H9 (cell line): Measurements from ENCODE around the gene AP3S2. TPM values are rescaled to one million over a fixed set of nuclear protein-coding genes. Genes with fewer than 3 reads are reported as not detected.
"Not testable (repeated sequence)": the region's sequence is repeated elsewhere in the genome, so short reads cannot be mapped to it uniquely, and the experiment has no call there.

Experiments used
- DNase-seq: peaks from one replicate; pipeline ENCODE4 v3.0.0-alpha.2; 2017
- H2AFZ ChIP-seq: one replicate; pipeline ENCODE4 v1.6.1; 2013; ENCODE audit warnings: mild to moderate bottlenecking, low read length, control low read depth, moderate library complexity
- H2AK5ac ChIP-seq: 2 replicates; pipeline ENCODE4 v1.6.1; 2013; ENCODE audit warnings: low read length, control low read depth, mixed read lengths; ENCODE audit not compliant: insufficient read length
- H2BK120ac ChIP-seq: one replicate; pipeline ENCODE4 v1.6.1; 2013; ENCODE audit warnings: low read depth, mild to moderate bottlenecking, low read length, control low read depth, inconsistent platforms; ENCODE audit not compliant: poor library complexity, severe bottlenecking
- H2BK12ac ChIP-seq: 2 replicates; pipeline ENCODE4 v1.6.1; 2013; ENCODE audit warnings: low read length, control low read depth, mixed read lengths, low read depth; ENCODE audit not compliant: insufficient read length
- H2BK15ac ChIP-seq: 2 replicates; pipeline ENCODE4 v1.6.1; 2013; ENCODE audit warnings: low read depth, low read length, control low read depth
- H2BK20ac ChIP-seq: one replicate; pipeline ENCODE4 v1.6.1; 2013; ENCODE audit warnings: low read depth, mild to moderate bottlenecking, low read length, control low read depth, inconsistent platforms; ENCODE audit not compliant: poor library complexity, severe bottlenecking
- H2BK5ac ChIP-seq: 2 replicates; pipeline ENCODE4 v1.6.1; 2013; ENCODE audit warnings: low read length, control low read depth, mixed read lengths; ENCODE audit not compliant: insufficient read length
- H3K14ac ChIP-seq: 2 replicates; pipeline ENCODE4 v1.6.1; 2013; ENCODE audit warnings: low read length, control low read depth; ENCODE audit not compliant: insufficient read depth
- H3K18ac ChIP-seq: 2 replicates; pipeline ENCODE4 v1.6.1; 2013; ENCODE audit warnings: low read depth, mild to moderate bottlenecking, mixed read lengths, low read length, control low read depth; ENCODE audit not compliant: insufficient read length
- H3K23ac ChIP-seq: 2 replicates; pipeline ENCODE4 v1.6.1; 2013; ENCODE audit warnings: low read length, control low read depth, mixed read lengths, low read depth; ENCODE audit not compliant: insufficient read length
- H3K23me2 ChIP-seq: 2 replicates; pipeline ENCODE4 v1.6.1; 2013; ENCODE audit warnings: low read depth, mild to moderate bottlenecking, mixed read lengths, low read length, control low read depth; ENCODE audit not compliant: insufficient read length, poor library complexity, severe bottlenecking
- H3K27ac ChIP-seq: 2 replicates; pipeline ENCODE4 v1.5.1; 2013; ENCODE audit warnings: low read length, control low read depth, mixed read lengths, low read depth; ENCODE audit not compliant: insufficient read length
- H3K27me3 ChIP-seq: 2 replicates; pipeline ENCODE4 v1.6.1; 2013; ENCODE audit warnings: low read length, control low read depth, inconsistent platforms; ENCODE audit not compliant: insufficient read depth
- H3K4ac ChIP-seq: 2 replicates; pipeline ENCODE4 v1.6.1; 2013; ENCODE audit warnings: low read depth, mild to moderate bottlenecking, control low read depth, inconsistent platforms, low read length, moderate library complexity
- H3K4me1 ChIP-seq: 2 replicates; pipeline ENCODE4 v1.6.1; 2013; ENCODE audit warnings: low read length, control low read depth, inconsistent platforms; ENCODE audit not compliant: insufficient read depth
- H3K4me2 ChIP-seq: 2 replicates; pipeline ENCODE4 v1.6.1; 2013; ENCODE audit warnings: low read length, control low read depth, mixed read lengths; ENCODE audit not compliant: insufficient read length, insufficient read depth
- H3K56ac ChIP-seq: 2 replicates; pipeline ENCODE4 v1.6.1; 2013; ENCODE audit warnings: low read depth, mild to moderate bottlenecking, mixed read lengths, low read length, control low read depth; ENCODE audit not compliant: insufficient read length
- H3K79me1 ChIP-seq: 2 replicates; pipeline ENCODE4 v1.6.1; 2013; ENCODE audit warnings: low read depth, mild to moderate bottlenecking, moderate library complexity, low read length, control low read depth, inconsistent platforms; ENCODE audit not compliant: insufficient read depth, poor library complexity, severe bottlenecking
- H3K79me2 ChIP-seq: 2 replicates; pipeline ENCODE4 v1.6.1; 2013; ENCODE audit warnings: low read length, control low read depth, inconsistent platforms; ENCODE audit not compliant: insufficient read depth
- H3K9ac ChIP-seq: 2 replicates; pipeline ENCODE4 v1.6.1; 2013; ENCODE audit warnings: low read length, control low read depth, mixed read lengths; ENCODE audit not compliant: insufficient read length; ENCODE audit errors: extremely low read depth
- H3K9me3 ChIP-seq: one replicate; pipeline ENCODE4 v1.6.1; 2013; ENCODE audit warnings: low read depth, low read length, inconsistent platforms; ENCODE audit not compliant: control insufficient read depth
- H3T11ph ChIP-seq: one replicate; pipeline ENCODE4 v1.6.1; 2013; ENCODE audit warnings: mild to moderate bottlenecking, low read length, control low read depth, inconsistent platforms
- H4K20me1 ChIP-seq: one replicate; pipeline ENCODE4 v1.6.1; 2013; ENCODE audit not compliant: control insufficient read depth, insufficient read length, insufficient read depth
- H4K5ac ChIP-seq: 2 replicates; pipeline ENCODE4 v1.6.1; 2013; ENCODE audit warnings: low read depth, mild to moderate bottlenecking, mixed read lengths, low read length, control low read depth; ENCODE audit not compliant: insufficient read length
- H4K8ac ChIP-seq: replicated peaks from 2 replicates; pipeline ENCODE4 v1.6.1; 2013; ENCODE audit warnings: low read length, control low read depth, mixed read lengths, low read depth; ENCODE audit not compliant: insufficient read length
- H4K91ac ChIP-seq: 2 replicates; pipeline ENCODE4 v1.6.1; 2013; ENCODE audit warnings: low read depth, mild to moderate bottlenecking, moderate library complexity, mixed read lengths, low read length, control low read depth; ENCODE audit not compliant: insufficient read length
- H3K27ac Mint-ChIP-seq, 3 experiments: 2 replicates in 2 of 3; 3 replicates in 1 of 3; pipeline ENCODE4 v1.8.0; 2020 to 2021; ENCODE audit warnings: mixed read lengths in 3 of 3, mild to moderate bottlenecking in 1 of 3, moderate library complexity in 1 of 3
- H3K27me3 Mint-ChIP-seq: 2 replicates; pipeline ENCODE4 v1.8.0; 2021; ENCODE audit warnings: low read depth, mild to moderate bottlenecking, moderate library complexity, mixed read lengths
- H3K36me3 Mint-ChIP-seq, 3 experiments: 2 replicates in 2 of 3; 3 replicates in 1 of 3; pipeline ENCODE4 v1.8.0; 2020 to 2021; ENCODE audit warnings: low read depth in 3 of 3, mixed read lengths in 3 of 3; ENCODE audit not compliant: insufficient read depth in 1 of 3
- H3K4me1 Mint-ChIP-seq, 2 experiments: 2 replicates each; pipeline ENCODE4 v1.8.0; 2020; ENCODE audit warnings: mixed read lengths in 2 of 2
- H3K4me3 Mint-ChIP-seq, 2 experiments: 2 replicates in 1 of 2; 3 replicates in 1 of 2; pipeline ENCODE4 v1.8.0; 2020 to 2021; ENCODE audit warnings: mild to moderate bottlenecking in 2 of 2, mixed read lengths in 2 of 2, moderate library complexity in 1 of 2
- H3K9me3 Mint-ChIP-seq, 2 experiments: 2 replicates in 1 of 2; 3 replicates in 1 of 2; pipeline ENCODE4 v1.8.0; 2020; ENCODE audit warnings: mild to moderate bottlenecking in 2 of 2, mixed read lengths in 2 of 2, moderate library complexity in 1 of 2
- WGBS: extraction: QIAGEN DNeasy Blood & Tissue Kit; methylation state at CpG from one replicate; pipeline ENCODE4 v1.1.7; 2013; ENCODE audit warnings: missing lambda C conversion rate, low lambda C conversion rate, mixed read lengths; ENCODE audit not compliant: insufficient read length; ENCODE audit errors: extremely low coverage; 5-methylcytosine and 5-hydroxymethylcytosine counted together
- total RNA-seq: library from RNA; stranded (reverse); gene quantifications from 2 replicates; pipeline ENCODE4 v1.2.1, GENCODE V29; 2021
- TF ChIP-seq, protein P1 (sequence below): fragments of 200-600 bp; sonication (generic); conservative IDR thresholded peaks from 3 replicates; pipeline ENCODE4 v1.8.0; 2021; ENCODE audit warnings: antibody characterized with exemption, mild to moderate bottlenecking

The AP3S2 gene
- total RNA-seq, 1 experiment from 2014 or later, result 33.9 TPM

DNA sequence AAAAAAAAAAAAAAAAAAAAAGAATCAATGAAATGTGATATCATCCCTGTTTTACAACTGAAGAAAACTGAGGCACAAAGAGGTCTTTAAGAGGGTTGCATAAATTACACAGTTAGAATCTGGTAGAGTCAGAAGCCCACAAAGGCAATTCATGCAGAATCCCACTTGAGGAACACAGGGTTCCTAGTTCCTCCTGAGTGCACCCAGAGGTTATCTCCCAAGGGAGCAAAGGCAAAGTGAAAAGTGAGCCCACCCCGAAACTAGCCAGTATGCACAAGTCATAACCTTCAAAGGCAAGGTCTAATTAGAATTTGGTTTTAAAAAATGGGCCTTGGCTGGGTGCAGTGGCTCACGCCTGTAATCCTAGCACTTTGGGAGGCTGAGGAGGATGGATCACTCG lies 37.8 kb downstream of the AP3S2 start:
- WGBS, result no CpG with 5 or more reads among the region's 3 CpGs

DNA sequence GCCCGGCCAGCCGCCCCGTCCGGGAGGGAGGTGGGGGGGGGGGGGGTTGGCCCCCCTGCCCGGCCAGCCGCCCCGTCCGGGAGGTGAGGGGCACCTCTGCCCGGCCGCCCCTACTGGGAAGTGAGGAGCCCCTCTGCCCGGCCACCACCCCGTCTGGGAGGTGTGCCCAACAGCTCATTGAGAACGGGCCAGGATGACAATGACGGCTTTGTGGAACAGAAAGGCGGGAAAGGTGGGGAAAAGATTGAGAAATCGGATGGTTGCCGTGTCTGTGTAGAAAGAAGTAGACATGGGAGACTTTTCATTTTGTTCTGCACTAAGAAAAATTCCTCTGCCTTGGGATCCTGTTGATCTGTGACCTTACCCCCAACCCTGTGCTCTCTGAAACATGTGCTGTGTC lies 38.9 kb downstream of the AP3S2 start:
- H2BK5ac ChIP-seq, H3K27ac Mint-ChIP-seq, H3K27ac ChIP-seq, H2BK120ac ChIP-seq, H3K27me3 Mint-ChIP-seq, H3K9ac ChIP-seq, H2AK5ac ChIP-seq, H3T11ph ChIP-seq, H2BK15ac ChIP-seq, H3K4me2 ChIP-seq, H3K79me1 ChIP-seq, H3K4ac ChIP-seq, H3K27me3 ChIP-seq, H3K23ac ChIP-seq, H4K20me1 ChIP-seq, H2BK20ac ChIP-seq, H3K4me3 Mint-ChIP-seq, DNase-seq, H3K4me1 ChIP-seq, H4K5ac ChIP-seq, H3K56ac ChIP-seq, H4K91ac ChIP-seq, H3K23me2 ChIP-seq, H3K79me2 ChIP-seq, H3K4me1 Mint-ChIP-seq, H2AFZ ChIP-seq, H3K18ac ChIP-seq, H2BK12ac ChIP-seq, H4K8ac ChIP-seq, H3K9me3 ChIP-seq, H3K14ac ChIP-seq: not testable (repeated sequence)
- peaks cover 10 to 15% of the 10 kb centered on the region in 2 experiments for H3K9me3 Mint-ChIP-seq
- WGBS, result no CpG with 5 or more reads among the region's 17 CpGs
- H3K36me3 Mint-ChIP-seq, result peaks cover 24 to 58% (median 51%) of the 10 kb centered on the region in 3 experiments

More for the DNA sequence above, 37.8 kb downstream of the AP3S2 start:
- Mint-ChIP-seq H3K27me3 (no peaks in the 10 kb centered on the region; the same call in 1 of the 2 replicates), H3K4me3 (no peak overlapping the region), H3K27ac (no peak overlapping the region), H3K36me3 (peaks cover 26 to 57% (median 56%) of the 10 kb centered on the region in 3 experiments), H3K9me3 (peaks cover 10 to 15% of the 10 kb centered on the region in 2 experiments), H3K4me1 (no peaks in the 10 kb centered on the region)
- H2AK5ac ChIP-seq, result no peak overlapping the region
- H3K9me3 ChIP-seq, result no peaks in the 10 kb centered on the region
- no peaks in the 10 kb centered on the region for H3K4me1 ChIP-seq
- H4K20me1 ChIP-seq, result no peaks in the 10 kb centered on the region
- H4K5ac ChIP-seq, result no peak overlapping the region
- H3K27ac ChIP-seq, result no peak overlapping the region
- no peak overlapping the region for H2BK15ac ChIP-seq
- H4K8ac ChIP-seq, result no peak overlapping the region
- H2BK5ac ChIP-seq, result no peak overlapping the region
- H3K23ac ChIP-seq, result no peak overlapping the region
- no peaks in the 10 kb centered on the region for H3K27me3 ChIP-seq
- no peak overlapping the region for H2AFZ ChIP-seq
- no peaks in the 10 kb centered on the region for H3K79me2 ChIP-seq
- no peak overlapping the region for H4K91ac ChIP-seq
- no peak overlapping the region for H3K14ac ChIP-seq
- H3T11ph ChIP-seq, result no peak overlapping the region
- no peaks in the 10 kb centered on the region for H3K79me1 ChIP-seq
- H3K23me2 ChIP-seq, result no peaks in the 10 kb centered on the region
- no peak overlapping the region for H3K4ac ChIP-seq
- H2BK20ac ChIP-seq, result no peak overlapping the region
- no peak overlapping the region for H2BK12ac ChIP-seq
- H3K9ac ChIP-seq, result no peak overlapping the region
- DNase-seq, result no peak
- TF ChIP-seq, protein P1, sequence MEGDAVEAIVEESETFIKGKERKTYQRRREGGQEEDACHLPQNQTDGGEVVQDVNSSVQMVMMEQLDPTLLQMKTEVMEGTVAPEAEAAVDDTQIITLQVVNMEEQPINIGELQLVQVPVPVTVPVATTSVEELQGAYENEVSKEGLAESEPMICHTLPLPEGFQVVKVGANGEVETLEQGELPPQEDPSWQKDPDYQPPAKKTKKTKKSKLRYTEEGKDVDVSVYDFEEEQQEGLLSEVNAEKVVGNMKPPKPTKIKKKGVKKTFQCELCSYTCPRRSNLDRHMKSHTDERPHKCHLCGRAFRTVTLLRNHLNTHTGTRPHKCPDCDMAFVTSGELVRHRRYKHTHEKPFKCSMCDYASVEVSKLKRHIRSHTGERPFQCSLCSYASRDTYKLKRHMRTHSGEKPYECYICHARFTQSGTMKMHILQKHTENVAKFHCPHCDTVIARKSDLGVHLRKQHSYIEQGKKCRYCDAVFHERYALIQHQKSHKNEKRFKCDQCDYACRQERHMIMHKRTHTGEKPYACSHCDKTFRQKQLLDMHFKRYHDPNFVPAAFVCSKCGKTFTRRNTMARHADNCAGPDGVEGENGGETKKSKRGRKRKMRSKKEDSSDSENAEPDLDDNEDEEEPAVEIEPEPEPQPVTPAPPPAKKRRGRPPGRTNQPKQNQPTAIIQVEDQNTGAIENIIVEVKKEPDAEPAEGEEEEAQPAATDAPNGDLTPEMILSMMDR, result no peak
- H3K18ac ChIP-seq, result no peak overlapping the region
- no peak overlapping the region for H3K4me2 ChIP-seq
- H2BK120ac ChIP-seq, result no peak overlapping the region
- H3K56ac ChIP-seq, result no peak overlapping the region
